Gastroesophageal sphincter (tissue), 3 donors: ENCODE measurements around the gene OR8D4.

Experiments
- CTCF ChIP-seq, 4 experiments: fragments of 200-600 bp in 2 of 4; fragments of 450-650 bp in 2 of 4; sonication (generic) in 1 of 4; IDR thresholded peaks; one replicate each; pipeline ENCODE4 v1.5.1; 2017 to 2019; ENCODE audit warnings: antibody characterized with exemption in 4 of 4, mild to moderate bottlenecking in 2 of 4, moderate library complexity in 2 of 4
- POLR2AphosphoS5 ChIP-seq: sonication (generic); formaldehyde crosslinking; IDR thresholded peaks from one replicate; pipeline ENCODE4 v1.6.1; 2017; ENCODE audit warnings: antibody characterized with exemption

GRCh38 chr11:123892031-123892430, 9.9 kb upstream of the OR8D4 start:
- TF ChIP-seq CTCF (IDR thresholded peaks at IDR 0.05): no peak
- TF ChIP-seq POLR2AphosphoS5: no peak
